HEK293 (cell line): ENCODE results near the gene NAALADL2.

Source experiments
- CTCF ChIA-PET: fragments of 350-600 bp; formaldehyde crosslinking; extraction: SDS; loops from one replicate; lab custom pipeline; 2021; ENCODE audit warnings: antibody characterized with exemption; lab: Yijun Ruan, JAX
- POLR2A ChIA-PET: fragments of 300-600 bp; formaldehyde crosslinking; extraction: SDS; loops from one replicate; lab custom pipeline; 2020; ENCODE audit warnings: antibody characterized with exemption, inconsistent platforms; lab: Yijun Ruan, JAX
- H3K27ac ChIP-seq: fragments of 200-500 bp; sonication (Bioruptor generic); 2 replicates; pipeline ENCODE4 v1.5.1; 2014; ENCODE audit warnings: low read depth, low read length, control low read depth, inconsistent platforms; ENCODE audit errors: extremely low read depth
- H3K36me3 ChIP-seq, 2 experiments: fragments of 200-500 bp in 1 of 2; sonication (Bioruptor generic) in 1 of 2; 1 replicate in 1 of 2; 2 replicates in 1 of 2; pipeline ENCODE4 v1.5.1; 2014 to 2017; ENCODE audit warnings: inconsistent platforms in 2 of 2, low read length in 2 of 2; ENCODE audit not compliant: control insufficient read depth in 2 of 2, insufficient read depth in 1 of 2
- H3K4me1 ChIP-seq: fragments of 200-500 bp; sonication (Bioruptor generic); 2 replicates; pipeline ENCODE4 v1.5.1; 2014; ENCODE audit warnings: mild to moderate bottlenecking, low read length, inconsistent platforms; ENCODE audit not compliant: control insufficient read depth, insufficient read depth
- H3K4me3 ChIP-seq: 2 replicates; pipeline ENCODE4 v1.5.1; 2011; ENCODE audit warnings: low read depth, mild to moderate bottlenecking, control low read depth, low read length, moderate library complexity
- H3K9me3 ChIP-seq: fragments of 200-500 bp; sonication (Bioruptor generic); 2 replicates; pipeline ENCODE4 v1.5.1; 2014; ENCODE audit warnings: low read depth, low read length, inconsistent platforms; ENCODE audit not compliant: control insufficient read depth, insufficient read depth
- HOXC10 ChIP-seq: sonication (generic); formaldehyde crosslinking; IDR thresholded peaks from 2 replicates; pipeline ENCODE4 v1.8.1; 2023; ENCODE audit warnings: mild to moderate bottlenecking, missing genetic modification reagents
- IKZF3 ChIP-seq: fragments of 450-650 bp; IDR thresholded peaks from 2 replicates; pipeline ENCODE4 v1.5.0; 2018; ENCODE audit warnings: missing biosample characterization, mild to moderate bottlenecking, missing genetic modification characterization, moderate library complexity
- YY2 ChIP-seq: fragments of 450-650 bp; formaldehyde crosslinking; IDR thresholded peaks from 2 replicates; pipeline ENCODE4 v1.5.1; 2016; ENCODE audit warnings: missing biosample characterization, missing genetic modification characterization
- ZFP37 ChIP-seq: fragments of 450-650 bp; formaldehyde crosslinking; IDR thresholded peaks from 2 replicates; pipeline ENCODE4 v1.5.1; 2016; ENCODE audit warnings: missing biosample characterization, missing genetic modification characterization
- ZNF121 ChIP-seq: fragments of 450-650 bp; formaldehyde crosslinking; IDR thresholded peaks from 2 replicates; pipeline ENCODE4 v1.5.1; 2016; ENCODE audit warnings: missing biosample characterization, missing genetic modification characterization
- ZNF132 ChIP-seq: fragments of 450-650 bp; formaldehyde crosslinking; IDR thresholded peaks from 2 replicates; pipeline ENCODE4 v1.5.1; 2017; ENCODE audit warnings: missing biosample characterization, missing genetic modification characterization, borderline replicate concordance
- ZNF140 ChIP-seq: fragments of 450-650 bp; formaldehyde crosslinking; IDR thresholded peaks from 2 replicates; pipeline ENCODE4 v1.5.1; 2016; ENCODE audit warnings: missing biosample characterization, missing genetic modification characterization
- ZNF19 ChIP-seq: fragments of 450-650 bp; formaldehyde crosslinking; IDR thresholded peaks from 2 replicates; pipeline ENCODE4; 2016; ENCODE audit warnings: missing biosample characterization, missing genetic modification characterization, low read depth
- ZNF202 ChIP-seq: fragments of 450-650 bp; formaldehyde crosslinking; IDR thresholded peaks from 2 replicates; pipeline ENCODE4 v1.5.1; 2016; ENCODE audit warnings: missing biosample characterization, missing genetic modification characterization, borderline replicate concordance
- ZNF335 ChIP-seq: fragments of 450-650 bp; formaldehyde crosslinking; conservative IDR thresholded peaks from 2 replicates; pipeline ENCODE4 v1.5.1; 2016; ENCODE audit warnings: missing biosample characterization, missing genetic modification characterization
- ZNF37A ChIP-seq: fragments of 450-650 bp; IDR thresholded peaks from 2 replicates; pipeline ENCODE4 v1.5.1; 2018; ENCODE audit warnings: missing biosample characterization, missing genetic modification characterization
- ZNF473 ChIP-seq: fragments of 450-650 bp; formaldehyde crosslinking; IDR thresholded peaks from 2 replicates; pipeline ENCODE4 v1.5.1; 2017; ENCODE audit warnings: missing biosample characterization, missing genetic modification characterization
- ZNF544 ChIP-seq: fragments of 450-650 bp; formaldehyde crosslinking; IDR thresholded peaks from 2 replicates; pipeline ENCODE4 v1.5.0; 2017; ENCODE audit warnings: missing biosample characterization, missing genetic modification characterization
- ZNF707 ChIP-seq: fragments of 450-650 bp; formaldehyde crosslinking; IDR thresholded peaks from 2 replicates; pipeline ENCODE4 v1.5.1; 2016; ENCODE audit warnings: missing biosample characterization, missing genetic modification characterization
- ZNF830 ChIP-seq: fragments of 450-650 bp; IDR thresholded peaks from 2 replicates; pipeline ENCODE4 v1.5.0; 2018; ENCODE audit warnings: missing biosample characterization, missing genetic modification characterization, low read depth, mild to moderate bottlenecking, moderate library complexity
- TF ChIP-seq, protein P1 (sequence below): fragments of 450-650 bp; formaldehyde crosslinking; IDR thresholded peaks from 2 replicates; pipeline ENCODE4 v1.5.1; 2016; ENCODE audit warnings: missing biosample characterization, missing genetic modification characterization
- TF ChIP-seq, protein P2 (sequence below): fragments of 450-650 bp; formaldehyde crosslinking; IDR thresholded peaks from 2 replicates; pipeline ENCODE4 v1.5.1; 2016; ENCODE audit warnings: missing biosample characterization, missing genetic modification characterization
- TF ChIP-seq, protein P3 (sequence below): fragments of 450-650 bp; formaldehyde crosslinking; IDR thresholded peaks from 2 replicates; pipeline ENCODE4 v1.5.1; 2016; ENCODE audit warnings: missing biosample characterization, missing genetic modification characterization, low read depth
- TF ChIP-seq, protein P4 (sequence below): fragments of 450-650 bp; formaldehyde crosslinking; conservative IDR thresholded peaks from 2 replicates; pipeline ENCODE4 v1.5.1; 2016; ENCODE audit warnings: low read depth, missing biosample characterization, missing genetic modification characterization
- TF ChIP-seq, protein P5 (sequence below): fragments of 450-650 bp; formaldehyde crosslinking; IDR thresholded peaks from 2 replicates; pipeline ENCODE4 v1.5.1; 2017; ENCODE audit warnings: missing biosample characterization, mild to moderate bottlenecking, missing genetic modification characterization, moderate library complexity

The NAALADL2 gene

DNA sequence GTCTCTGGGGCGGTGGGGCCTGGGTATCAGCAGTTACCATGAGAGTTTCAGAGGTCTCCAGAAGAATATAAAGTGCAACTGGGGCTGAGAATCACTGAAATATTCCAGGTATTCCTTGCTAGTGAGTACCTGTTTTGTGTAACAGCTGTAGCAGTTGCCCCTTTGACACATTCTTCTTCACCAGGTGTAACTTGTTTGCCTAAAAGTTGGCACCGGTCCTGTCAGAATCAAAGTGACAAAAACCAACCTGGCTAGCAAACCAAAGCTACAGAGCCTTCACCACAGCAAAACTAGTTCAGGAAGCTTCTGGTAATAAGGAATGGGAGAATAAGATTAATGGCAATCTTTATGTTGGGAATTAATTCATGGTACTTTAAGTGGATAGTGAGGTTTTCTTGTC is 296.0 kb downstream of the NAALADL2 start:
- Histone ChIP-seq H3K4me1 (no peaks in the 10 kb centered on the region), H3K27ac (no peak overlapping the region), H3K4me3 (no peak overlapping the region), H3K36me3 (no peaks in the 10 kb centered on the region), H3K9me3 (no peaks in the 10 kb centered on the region)
- POLR2A ChIA-PET: no interaction called here
- CTCF ChIA-PET: no interaction called here
- TF ChIP-seq ZNF121 (no peak), ZNF19 (no peak), ZNF544 (tag by site-specific recombination) (no peak), ZNF473 (tag by site-specific recombination) (no peak), ZNF132 (tag by site-specific recombination) (no peak), ZFP37 (tag by site-specific recombination) (no peak)

DNA sequence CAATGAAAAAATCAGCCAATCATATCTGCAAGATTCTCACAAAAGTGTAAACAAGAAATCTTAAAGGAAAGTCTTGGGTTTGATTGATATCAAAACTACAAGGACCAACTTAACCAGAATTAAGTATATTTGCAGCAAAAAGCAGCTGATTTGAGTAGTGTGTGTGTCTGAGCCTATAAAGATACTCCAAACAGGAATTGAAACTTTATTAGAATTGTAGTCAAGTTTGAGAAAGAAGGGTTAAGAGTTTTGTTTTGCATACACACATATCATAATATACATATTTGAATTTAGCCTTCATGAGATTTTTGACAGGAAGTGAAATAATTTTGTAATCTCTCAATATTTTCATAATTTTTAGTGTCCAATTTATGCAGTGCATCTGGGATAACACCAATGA is 300.1 kb downstream of the NAALADL2 start:
- Histone ChIP-seq H3K9me3 (no peaks in the 10 kb centered on the region), H3K36me3 (no peaks in the 10 kb centered on the region), H3K27ac (no peak overlapping the region), H3K4me1 (no peaks in the 10 kb centered on the region), H3K4me3 (no peak overlapping the region)
- TF ChIP-seq YY2 (tag by site-specific recombination) (no peak), IKZF3 (no peak)
- ChIA-PET POLR2A (no interaction called here), CTCF (no interaction called here)

DNA sequence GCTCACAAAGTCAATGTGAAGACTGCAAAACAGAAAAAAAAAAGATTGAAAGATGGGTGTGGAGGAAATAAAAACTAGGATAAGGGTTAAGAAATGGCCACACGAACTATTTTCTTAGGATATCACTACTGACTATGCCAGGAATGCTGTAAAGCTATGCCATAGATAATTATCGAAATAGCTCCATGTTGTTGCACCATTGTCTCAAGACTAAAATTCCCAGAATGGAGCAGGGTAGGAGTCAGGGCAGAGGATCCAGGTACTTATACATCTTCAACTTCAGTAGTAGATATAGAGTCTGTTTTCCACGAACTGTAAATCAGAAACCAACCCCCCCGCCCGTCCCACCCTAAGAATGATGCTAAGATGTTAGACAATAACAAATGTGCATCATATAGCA is 302.2 kb downstream of the NAALADL2 start:
- Histone ChIP-seq H3K4me3 (no peak overlapping the region), H3K27ac (no peak overlapping the region), H3K36me3 (no peaks in the 10 kb centered on the region), H3K4me1 (no peaks in the 10 kb centered on the region), H3K9me3 (no peaks in the 10 kb centered on the region)
- CTCF ChIA-PET: interaction anchor here (0.7 kb wide), 1 partner anchor 316 kb away, joined by 3 read pairs; no protein-coding TSS in a partner anchor
- POLR2A ChIA-PET: no interaction called here
- TF ChIP-seq ZNF335 (tag by site-specific recombination) (no peak), ZNF19 (no peak), IKZF3 (no peak), ZNF830 (tag by site-specific recombination) (no peak), ZNF202 (tag by site-specific recombination) (no peak), ZNF37A (tag by site-specific recombination) (no peak), ZNF140 (tag by site-specific recombination) (no peak), HOXC10 (CRISPR knock-in tag) (no peak), ZNF707 (no peak)
- TF ChIP-seq, protein P1, sequence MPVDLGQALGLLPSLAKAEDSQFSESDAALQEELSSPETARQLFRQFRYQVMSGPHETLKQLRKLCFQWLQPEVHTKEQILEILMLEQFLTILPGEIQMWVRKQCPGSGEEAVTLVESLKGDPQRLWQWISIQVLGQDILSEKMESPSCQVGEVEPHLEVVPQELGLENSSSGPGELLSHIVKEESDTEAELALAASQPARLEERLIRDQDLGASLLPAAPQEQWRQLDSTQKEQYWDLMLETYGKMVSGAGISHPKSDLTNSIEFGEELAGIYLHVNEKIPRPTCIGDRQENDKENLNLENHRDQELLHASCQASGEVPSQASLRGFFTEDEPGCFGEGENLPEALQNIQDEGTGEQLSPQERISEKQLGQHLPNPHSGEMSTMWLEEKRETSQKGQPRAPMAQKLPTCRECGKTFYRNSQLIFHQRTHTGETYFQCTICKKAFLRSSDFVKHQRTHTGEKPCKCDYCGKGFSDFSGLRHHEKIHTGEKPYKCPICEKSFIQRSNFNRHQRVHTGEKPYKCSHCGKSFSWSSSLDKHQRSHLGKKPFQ (tag by site-specific recombination): no peak
- TF ChIP-seq, protein P2, sequence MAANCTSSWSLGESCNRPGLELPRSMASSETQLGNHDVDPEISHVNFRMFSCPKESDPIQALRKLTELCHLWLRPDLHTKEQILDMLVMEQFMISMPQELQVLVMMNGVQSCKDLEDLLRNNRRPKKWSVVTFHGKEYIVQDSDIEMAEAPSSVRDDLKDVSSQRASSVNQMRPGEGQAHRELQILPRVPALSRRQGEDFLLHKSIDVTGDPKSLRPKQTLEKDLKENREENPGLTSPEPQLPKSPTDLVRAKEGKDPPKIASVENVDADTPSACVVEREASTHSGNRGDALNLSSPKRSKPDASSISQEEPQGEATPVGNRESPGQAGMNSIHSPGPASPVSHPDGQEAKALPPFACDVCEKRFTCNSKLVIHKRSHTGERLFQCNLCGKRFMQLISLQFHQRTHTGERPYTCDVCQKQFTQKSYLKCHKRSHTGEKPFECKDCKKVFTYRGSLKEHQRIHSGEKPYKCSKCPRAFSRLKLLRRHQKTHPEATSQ (tag by site-specific recombination): no peak
- TF ChIP-seq, protein P3, sequence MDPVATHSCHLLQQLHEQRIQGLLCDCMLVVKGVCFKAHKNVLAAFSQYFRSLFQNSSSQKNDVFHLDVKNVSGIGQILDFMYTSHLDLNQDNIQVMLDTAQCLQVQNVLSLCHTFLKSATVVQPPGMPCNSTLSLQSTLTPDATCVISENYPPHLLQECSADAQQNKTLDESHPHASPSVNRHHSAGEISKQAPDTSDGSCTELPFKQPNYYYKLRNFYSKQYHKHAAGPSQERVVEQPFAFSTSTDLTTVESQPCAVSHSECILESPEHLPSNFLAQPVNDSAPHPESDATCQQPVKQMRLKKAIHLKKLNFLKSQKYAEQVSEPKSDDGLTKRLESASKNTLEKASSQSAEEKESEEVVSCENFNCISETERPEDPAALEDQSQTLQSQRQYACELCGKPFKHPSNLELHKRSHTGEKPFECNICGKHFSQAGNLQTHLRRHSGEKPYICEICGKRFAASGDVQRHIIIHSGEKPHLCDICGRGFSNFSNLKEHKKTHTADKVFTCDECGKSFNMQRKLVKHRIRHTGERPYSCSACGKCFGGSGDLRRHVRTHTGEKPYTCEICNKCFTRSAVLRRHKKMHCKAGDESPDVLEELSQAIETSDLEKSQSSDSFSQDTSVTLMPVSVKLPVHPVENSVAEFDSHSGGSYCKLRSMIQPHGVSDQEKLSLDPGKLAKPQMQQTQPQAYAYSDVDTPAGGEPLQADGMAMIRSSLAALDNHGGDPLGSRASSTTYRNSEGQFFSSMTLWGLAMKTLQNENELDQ (tag by site-specific recombination): no peak
- TF ChIP-seq, protein P4, sequence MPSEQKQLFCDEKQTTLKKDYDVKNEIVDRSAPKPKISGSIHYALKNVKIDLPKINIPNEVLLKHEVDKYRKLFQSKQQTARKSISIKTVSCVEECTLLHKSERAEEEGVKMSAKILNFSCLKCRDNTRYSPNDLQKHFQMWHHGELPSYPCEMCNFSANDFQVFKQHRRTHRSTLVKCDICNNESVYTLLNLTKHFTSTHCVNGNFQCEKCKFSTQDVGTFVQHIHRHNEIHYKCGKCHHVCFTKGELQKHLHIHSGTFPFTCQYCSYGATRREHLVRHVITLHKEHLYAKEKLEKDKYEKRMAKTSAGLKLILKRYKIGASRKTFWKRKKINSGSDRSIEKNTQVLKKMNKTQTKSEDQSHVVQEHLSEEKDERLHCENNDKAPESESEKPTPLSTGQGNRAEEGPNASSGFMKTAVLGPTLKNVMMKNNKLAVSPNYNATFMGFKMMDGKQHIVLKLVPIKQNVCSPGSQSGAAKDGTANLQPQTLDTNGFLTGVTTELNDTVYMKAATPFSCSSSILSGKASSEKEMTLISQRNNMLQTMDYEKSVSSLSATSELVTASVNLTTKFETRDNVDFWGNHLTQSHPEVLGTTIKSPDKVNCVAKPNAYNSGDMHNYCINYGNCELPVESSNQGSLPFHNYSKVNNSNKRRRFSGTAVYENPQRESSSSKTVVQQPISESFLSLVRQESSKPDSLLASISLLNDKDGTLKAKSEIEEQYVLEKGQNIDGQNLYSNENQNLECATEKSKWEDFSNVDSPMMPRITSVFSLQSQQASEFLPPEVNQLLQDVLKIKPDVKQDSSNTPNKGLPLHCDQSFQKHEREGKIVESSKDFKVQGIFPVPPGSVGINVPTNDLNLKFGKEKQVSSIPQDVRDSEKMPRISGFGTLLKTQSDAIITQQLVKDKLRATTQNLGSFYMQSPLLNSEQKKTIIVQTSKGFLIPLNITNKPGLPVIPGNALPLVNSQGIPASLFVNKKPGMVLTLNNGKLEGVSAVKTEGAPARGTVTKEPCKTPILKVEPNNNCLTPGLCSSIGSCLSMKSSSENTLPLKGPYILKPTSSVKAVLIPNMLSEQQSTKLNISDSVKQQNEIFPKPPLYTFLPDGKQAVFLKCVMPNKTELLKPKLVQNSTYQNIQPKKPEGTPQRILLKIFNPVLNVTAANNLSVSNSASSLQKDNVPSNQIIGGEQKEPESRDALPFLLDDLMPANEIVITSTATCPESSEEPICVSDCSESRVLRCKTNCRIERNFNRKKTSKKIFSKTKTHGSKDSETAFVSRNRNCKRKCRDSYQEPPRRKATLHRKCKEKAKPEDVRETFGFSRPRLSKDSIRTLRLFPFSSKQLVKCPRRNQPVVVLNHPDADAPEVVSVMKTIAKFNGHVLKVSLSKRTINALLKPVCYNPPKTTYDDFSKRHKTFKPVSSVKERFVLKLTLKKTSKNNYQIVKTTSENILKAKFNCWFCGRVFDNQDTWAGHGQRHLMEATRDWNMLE (tag by site-specific recombination): no peak
- TF ChIP-seq, protein P5, sequence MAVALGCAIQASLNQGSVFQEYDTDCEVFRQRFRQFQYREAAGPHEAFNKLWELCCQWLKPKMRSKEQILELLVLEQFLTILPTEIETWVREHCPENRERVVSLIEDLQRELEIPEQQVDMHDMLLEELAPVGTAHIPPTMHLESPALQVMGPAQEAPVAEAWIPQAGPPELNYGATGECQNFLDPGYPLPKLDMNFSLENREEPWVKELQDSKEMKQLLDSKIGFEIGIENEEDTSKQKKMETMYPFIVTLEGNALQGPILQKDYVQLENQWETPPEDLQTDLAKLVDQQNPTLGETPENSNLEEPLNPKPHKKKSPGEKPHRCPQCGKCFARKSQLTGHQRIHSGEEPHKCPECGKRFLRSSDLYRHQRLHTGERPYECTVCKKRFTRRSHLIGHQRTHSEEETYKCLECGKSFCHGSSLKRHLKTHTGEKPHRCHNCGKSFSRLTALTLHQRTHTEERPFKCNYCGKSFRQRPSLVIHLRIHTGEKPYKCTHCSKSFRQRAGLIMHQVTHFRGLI: no peak
